MM.1S (cell line): ENCODE results near the gene EVA1A.
"Not testable (repeated sequence)": the region's sequence is repeated elsewhere in the genome, so short reads cannot be mapped to it uniquely, and the experiment has no call there.

Experiments used
- DNase-seq: peaks from one replicate; pipeline ENCODE4 v3.0.0-alpha.2; 2015
- H2AFZ ChIP-seq: fragments of 300-600 bp; sonication (generic); 2 replicates; pipeline ENCODE4 v1.6.0; 2016; ENCODE audit warnings: antibody characterized with exemption, low read length
- H3F3A ChIP-seq: fragments of 300-600 bp; sonication (generic); 2 replicates; pipeline ENCODE4 v1.6.1; 2016; ENCODE audit warnings: mild to moderate bottlenecking, antibody characterized with exemption, low read length, moderate library complexity, mixed read lengths; ENCODE audit not compliant: insufficient read depth
- H3K27ac ChIP-seq: fragments of 300-600 bp; sonication (generic); 2 replicates; pipeline ENCODE4 v1.5.1; 2016; ENCODE audit warnings: mild to moderate bottlenecking, low read length
- H3K27me3 ChIP-seq: fragments of 300-600 bp; sonication (generic); replicated peaks from 2 replicates; pipeline ENCODE4 v1.6.0; 2016; ENCODE audit warnings: low read length; ENCODE audit not compliant: insufficient read depth
- H3K36me3 ChIP-seq: fragments of 300-600 bp; sonication (generic); replicated peaks from 2 replicates; pipeline ENCODE4 v1.6.1; 2016; ENCODE audit warnings: mild to moderate bottlenecking, low read length, mixed read lengths; ENCODE audit not compliant: insufficient read depth
- H3K4me1 ChIP-seq: fragments of 300-600 bp; sonication (generic); 2 replicates; pipeline ENCODE4 v1.6.1; 2016; ENCODE audit warnings: low read length, mixed read lengths
- H3K4me2 ChIP-seq: fragments of 300-600 bp; sonication (generic); 2 replicates; pipeline ENCODE4 v1.6.0; 2016; ENCODE audit warnings: low read depth, low read length
- H3K4me3 ChIP-seq: fragments of 300-600 bp; sonication (generic); 2 replicates; pipeline ENCODE4 v1.5.1; 2016; ENCODE audit warnings: low read length, mixed read lengths
- H3K79me2 ChIP-seq: fragments of 300-600 bp; sonication (generic); 2 replicates; pipeline ENCODE4 v1.6.1; 2016; ENCODE audit warnings: mixed run types, low read length, mixed read lengths
- H3K9ac ChIP-seq: fragments of 300-600 bp; sonication (generic); 2 replicates; pipeline ENCODE4 v1.6.1; 2016; ENCODE audit warnings: low read length, mixed read lengths
- H3K9me2 ChIP-seq: fragments of 300-600 bp; sonication (generic); replicated peaks from 2 replicates; pipeline ENCODE4 v1.6.1; 2016; ENCODE audit warnings: mild to moderate bottlenecking, low read length, mixed read lengths; ENCODE audit not compliant: insufficient read depth
- H3K9me3 ChIP-seq: fragments of 300-600 bp; sonication (generic); replicated peaks from 2 replicates; pipeline ENCODE4 v1.6.1; 2016; ENCODE audit warnings: mild to moderate bottlenecking, low read length, mixed read lengths; ENCODE audit not compliant: insufficient read depth
- H4K20me1 ChIP-seq: fragments of 300-600 bp; sonication (generic); 2 replicates; pipeline ENCODE4 v1.6.1; 2016; ENCODE audit warnings: mild to moderate bottlenecking, low read length, moderate library complexity, mixed read lengths; ENCODE audit not compliant: insufficient read depth
- CTCF ChIP-seq: fragments of 300-600 bp; sonication (generic); IDR thresholded peaks from 2 replicates; pipeline ENCODE4 v1.5.1; 2016; ENCODE audit warnings: antibody characterized with exemption, low read length, mixed read lengths
- EZH2 ChIP-seq: fragments of 300-600 bp; sonication (generic); optimal IDR thresholded peaks from 2 replicates; pipeline ENCODE3; 2017; ENCODE audit warnings: low read depth, mild to moderate bottlenecking, antibody characterized with exemption, low read length, mixed read lengths
- EZH2phosphoT487 ChIP-seq: fragments of 300-600 bp; sonication (generic); IDR thresholded peaks from 2 replicates; pipeline ENCODE4 v1.6.1; 2018; ENCODE audit warnings: antibody characterized with exemption, low read length

Gene EVA1A

GRCh38 chr2:75489721-75490120 lies 71.0 kb downstream of the EVA1A start:
- no peaks in the 10 kb centered on the region for H4K20me1 ChIP-seq
- no peak overlapping the region for H3K9ac ChIP-seq
- no peak overlapping the region for H3K4me3 ChIP-seq
- H3K4me1 ChIP-seq, result no peaks in the 10 kb centered on the region
- no peaks in the 10 kb centered on the region for H3K79me2 ChIP-seq
- H3K9me3 ChIP-seq, result no peaks in the 10 kb centered on the region
- no peak for TF ChIP-seq CTCF
- TF ChIP-seq EZH2, result no peak
- TF ChIP-seq EZH2phosphoT487, result no peak
- H3F3A ChIP-seq, result no peaks in the 10 kb centered on the region
- no peaks in the 10 kb centered on the region for H3K36me3 ChIP-seq
- H3K9me2 ChIP-seq, result no peaks in the 10 kb centered on the region
- DNase-seq, result no peak
- H3K27ac ChIP-seq, result no peak overlapping the region
- H2AFZ ChIP-seq, result no peak overlapping the region
- H3K4me2 ChIP-seq, result no peak overlapping the region
- H3K27me3 ChIP-seq, result no peaks in the 10 kb centered on the region

- no peak overlapping the region for H3K4me3 ChIP-seq
- no peaks in the 10 kb centered on the region for H3K27me3 ChIP-seq
- H3K9me2 ChIP-seq, result no peaks in the 10 kb centered on the region
- H3K9ac ChIP-seq, result no peak overlapping the region
- no peak overlapping the region for H3K27ac ChIP-seq
- TF ChIP-seq CTCF, result no peak
- no peak for TF ChIP-seq EZH2
- no peak for TF ChIP-seq EZH2phosphoT487
- H3K9me3 ChIP-seq, result no peaks in the 10 kb centered on the region
- no peaks in the 10 kb centered on the region for H4K20me1 ChIP-seq
- H3K36me3 ChIP-seq, result no peaks in the 10 kb centered on the region
- DNase-seq, result no peak
- H3K79me2 ChIP-seq, result no peaks in the 10 kb centered on the region
- no peak overlapping the region for H3K4me2 ChIP-seq
- no peaks in the 10 kb centered on the region for H3F3A ChIP-seq
- H2AFZ ChIP-seq, result no peak overlapping the region
- no peaks in the 10 kb centered on the region for H3K4me1 ChIP-seq
Observed at GRCh38 chr2:75488157-75488556, 72.6 kb downstream of the EVA1A start.

GRCh38 chr2:75486735-75487134 lies 74.0 kb downstream of the EVA1A start:
- not testable (repeated sequence) for H3K27me3 ChIP-seq, H3K4me2 ChIP-seq, H3K79me2 ChIP-seq, H4K20me1 ChIP-seq, DNase-seq, H3K4me3 ChIP-seq, H3K36me3 ChIP-seq, H3K9me3 ChIP-seq, H3K9ac ChIP-seq, H3K27ac ChIP-seq, H2AFZ ChIP-seq, H3K4me1 ChIP-seq, H3F3A ChIP-seq, H3K9me2 ChIP-seq

- Histone ChIP-seq H3K27ac (no peak overlapping the region), H3K9me3 (no peaks in the 10 kb centered on the region), H3K36me3 (no peaks in the 10 kb centered on the region), H3F3A (no peaks in the 10 kb centered on the region), H3K79me2 (no peaks in the 10 kb centered on the region), H3K27me3 (no peaks in the 10 kb centered on the region), H3K9ac (no peak overlapping the region), H3K4me2 (no peak overlapping the region), H3K4me1 (no peaks in the 10 kb centered on the region), H3K9me2 (no peaks in the 10 kb centered on the region), H4K20me1 (no peaks in the 10 kb centered on the region), H2AFZ (no peak overlapping the region), H3K4me3 (no peak overlapping the region)
- TF ChIP-seq EZH2, result no peak
- TF ChIP-seq CTCF, result no peak
- TF ChIP-seq EZH2phosphoT487, result no peak
- no peak for DNase-seq
Observed at GRCh38 chr2:75484840-75485239, 75.9 kb downstream of the EVA1A start.
